ENCODE measurements around the gene FCHO2.

Gene FCHO2

GRCh38 chr5:72955143-72955767 lies 586 bp upstream of the FCHO2 start:
- no peaks in the 10 kb centered on the region for H3K9me2 ChIP-seq (replicated peaks; ENCODE audit: insufficient read depth, low read length)
- H3K27ac ChIP-seq (ENCODE audit: low read depth, low read length) = no peak overlapping the region
- no peaks in the 10 kb centered on the region for H4K20me1 ChIP-seq (ENCODE audit: low read depth, low read length)
- H3K36me3 ChIP-seq (ENCODE audit: low read length) = no peaks in the 10 kb centered on the region
- H3K4me3 ChIP-seq (ENCODE audit: insufficient read depth, low read length, poor library complexity, severe bottlenecking) = peak overlapping the region; percentile 89
- no peaks in the 10 kb centered on the region for H3F3A ChIP-seq (ENCODE audit: insufficient read depth)
- H3K9me3 ChIP-seq (ENCODE audit: insufficient read depth, low read length) = no peaks in the 10 kb centered on the region
- peak overlapping the region; percentile 99 for H2AFZ ChIP-seq (ENCODE audit: low read depth, low read length, severe bottlenecking)
- peak overlapping the region; percentile 67 for H3K4me2 ChIP-seq (ENCODE audit: low read depth, low read length, poor library complexity, severe bottlenecking)
- peak overlapping the region; percentile 64 for H3K9ac ChIP-seq (ENCODE audit: low read length)
- TF ChIP-seq CTCF (IDR thresholded peaks at IDR 0.05; ENCODE audit: insufficient read depth, low read length, poor library complexity, severe bottlenecking) (no peak), EZH2phosphoT487 (conservative IDR thresholded peaks at IDR 0.05; ENCODE audit: low read length) (no peak)
- no peaks in the 10 kb centered on the region; the same call in 1 of the 2 replicates for H3K27me3 ChIP-seq (ENCODE audit: low read length)
- H3K79me2 ChIP-seq (ENCODE audit: insufficient read depth, low read length) = no peaks in the 10 kb centered on the region

GRCh38 chr5:72956324-72957140 lies 691 bp downstream of the FCHO2 start:
- Histone ChIP-seq H3K36me3 (ENCODE audit: low read length) (no peaks in the 10 kb centered on the region), H3K9ac (ENCODE audit: low read length) (peak overlapping the region; percentile 64), H3K27ac (ENCODE audit: low read depth, low read length) (no peak overlapping the region), H3K27me3 (ENCODE audit: low read length) (no peaks in the 10 kb centered on the region; the same call in 1 of the 2 replicates), H3F3A (ENCODE audit: insufficient read depth) (no peaks in the 10 kb centered on the region), H3K9me2 (replicated peaks; ENCODE audit: insufficient read depth, low read length) (no peaks in the 10 kb centered on the region), H3K4me3 (ENCODE audit: insufficient read depth, low read length, poor library complexity, severe bottlenecking) (peak overlapping the region; percentile 89), H3K79me2 (ENCODE audit: insufficient read depth, low read length) (no peaks in the 10 kb centered on the region), H2AFZ (ENCODE audit: low read depth, low read length, severe bottlenecking) (peak overlapping the region; percentile 99), H4K20me1 (ENCODE audit: low read depth, low read length) (no peaks in the 10 kb centered on the region), H3K4me2 (ENCODE audit: low read depth, low read length, poor library complexity, severe bottlenecking) (peak overlapping the region; percentile 67), H3K9me3 (ENCODE audit: insufficient read depth, low read length) (no peaks in the 10 kb centered on the region)
- TF ChIP-seq CTCF (IDR thresholded peaks at IDR 0.05; ENCODE audit: insufficient read depth, low read length, poor library complexity, severe bottlenecking) (no peak), EZH2phosphoT487 (conservative IDR thresholded peaks at IDR 0.05; ENCODE audit: low read length) (no peak)

GRCh38 chr5:72957337-72957736 lies 1.5 kb downstream of the FCHO2 start:
- TF ChIP-seq EZH2phosphoT487 (conservative IDR thresholded peaks at IDR 0.05; ENCODE audit: low read length) = no peak
- no peak for TF ChIP-seq CTCF (IDR thresholded peaks at IDR 0.05; ENCODE audit: insufficient read depth, low read length, poor library complexity, severe bottlenecking)
- no peaks in the 10 kb centered on the region for H3K36me3 ChIP-seq (ENCODE audit: low read length)
- no peak overlapping the region for H3K4me3 ChIP-seq (ENCODE audit: insufficient read depth, low read length, poor library complexity, severe bottlenecking)
- H2AFZ ChIP-seq (ENCODE audit: low read depth, low read length, severe bottlenecking) = no peak overlapping the region
- no peak overlapping the region for H3K9ac ChIP-seq (ENCODE audit: low read length)
- no peaks in the 10 kb centered on the region for H3F3A ChIP-seq (ENCODE audit: insufficient read depth)
- no peaks in the 10 kb centered on the region for H3K9me3 ChIP-seq (ENCODE audit: insufficient read depth, low read length)
- H3K27ac ChIP-seq (ENCODE audit: low read depth, low read length) = no peak overlapping the region
- H3K9me2 ChIP-seq (replicated peaks; ENCODE audit: insufficient read depth, low read length) = no peaks in the 10 kb centered on the region
- no peaks in the 10 kb centered on the region; the same call in 1 of the 2 replicates for H3K27me3 ChIP-seq (ENCODE audit: low read length)
- peak overlapping the region; percentile 67 for H3K4me2 ChIP-seq (ENCODE audit: low read depth, low read length, poor library complexity, severe bottlenecking)
- no peaks in the 10 kb centered on the region for H3K79me2 ChIP-seq (ENCODE audit: insufficient read depth, low read length)
- H4K20me1 ChIP-seq (ENCODE audit: low read depth, low read length) = no peaks in the 10 kb centered on the region

Data from SU-DHL-6 (cell line).